ENCODE results near the gene CCT8. TPM values are rescaled to one million over a fixed set of nuclear protein-coding genes. Genes with fewer than 3 reads are reported as not detected.

CCT8 gene
- total and polyA plus RNA-seq, 10 donors, result 92.3 to 137 (median 111) TPM

- H3K4me1 ChIP-seq, result peaks cover 2 to 32% (median 18%) of the 10 kb centered on the region in 6 donors
- H3K27me3 ChIP-seq (replicated peaks in 1 of 7), result no peaks in the 10 kb centered on the region
- no peak overlapping the region for H3K4me3 ChIP-seq
- DNase-seq, result no peak
- H3K9me3 ChIP-seq, result no peaks in the 10 kb centered on the region
- intact Hi-C loops (cut with DNase I; ENCODE audit: low total_unique reads), result loop anchor here (10.0 kb wide), 1 partner anchor 210 kb away; the partner anchor contains the start of gene BACH1
- peaks cover 0 to 11% (median 1%) of the 10 kb centered on the region in 6 donors for H3K36me3 ChIP-seq
- no peak overlapping the region for H3K27ac ChIP-seq
- TF ChIP-seq POLR2AphosphoS5 (IDR thresholded peaks at IDR 0.05) (no peak), POLR2A (IDR thresholded peaks at IDR 0.05) (no peak)
- TF ChIP-seq, protein P1, sequence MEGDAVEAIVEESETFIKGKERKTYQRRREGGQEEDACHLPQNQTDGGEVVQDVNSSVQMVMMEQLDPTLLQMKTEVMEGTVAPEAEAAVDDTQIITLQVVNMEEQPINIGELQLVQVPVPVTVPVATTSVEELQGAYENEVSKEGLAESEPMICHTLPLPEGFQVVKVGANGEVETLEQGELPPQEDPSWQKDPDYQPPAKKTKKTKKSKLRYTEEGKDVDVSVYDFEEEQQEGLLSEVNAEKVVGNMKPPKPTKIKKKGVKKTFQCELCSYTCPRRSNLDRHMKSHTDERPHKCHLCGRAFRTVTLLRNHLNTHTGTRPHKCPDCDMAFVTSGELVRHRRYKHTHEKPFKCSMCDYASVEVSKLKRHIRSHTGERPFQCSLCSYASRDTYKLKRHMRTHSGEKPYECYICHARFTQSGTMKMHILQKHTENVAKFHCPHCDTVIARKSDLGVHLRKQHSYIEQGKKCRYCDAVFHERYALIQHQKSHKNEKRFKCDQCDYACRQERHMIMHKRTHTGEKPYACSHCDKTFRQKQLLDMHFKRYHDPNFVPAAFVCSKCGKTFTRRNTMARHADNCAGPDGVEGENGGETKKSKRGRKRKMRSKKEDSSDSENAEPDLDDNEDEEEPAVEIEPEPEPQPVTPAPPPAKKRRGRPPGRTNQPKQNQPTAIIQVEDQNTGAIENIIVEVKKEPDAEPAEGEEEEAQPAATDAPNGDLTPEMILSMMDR (IDR thresholded peaks at IDR 0.05 in 8 of 11, conservative IDR thresholded peaks at IDR 0.05 in 3 of 11), result no peak
- 81 to 88% (median 83%) methylated on average over 2 of the region's 2 CpGs for WGBS, 5 donors
Observed at GRCh38 chr21:29084372-29084771, 10.9 kb upstream of the CCT8 start.

DNA sequence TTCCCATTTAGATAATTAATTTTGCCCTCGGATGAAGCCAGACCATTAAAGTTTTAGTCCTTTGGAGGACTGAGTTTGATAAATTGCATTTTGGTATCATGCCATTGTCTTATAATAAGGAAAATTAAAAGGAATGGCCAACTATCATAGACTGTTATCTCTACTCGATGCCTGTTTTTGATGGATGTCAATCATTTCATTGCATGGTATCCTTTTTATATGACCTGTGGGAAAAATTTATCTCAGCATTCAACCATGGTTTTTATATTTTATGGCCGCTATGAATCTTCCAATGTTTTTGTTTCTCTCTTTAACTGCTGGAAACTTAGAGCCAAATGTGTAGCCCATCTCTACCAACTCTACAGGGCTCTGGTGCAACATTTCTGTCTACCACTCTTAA, 9.9 kb upstream of the CCT8 start:
- TF ChIP-seq, protein P1 (IDR thresholded peaks at IDR 0.05 in 8 of 11, conservative IDR thresholded peaks at IDR 0.05 in 3 of 11), result no peak
- TF ChIP-seq POLR2AphosphoS5 (IDR thresholded peaks at IDR 0.05) (no peak), POLR2A (IDR thresholded peaks at IDR 0.05) (no peak)
- intact Hi-C loops (cut with DNase I; ENCODE audit: low total_unique reads), result loop anchor here (10.0 kb wide), 1 partner anchor 211 kb away; the partner anchor contains the start of gene BACH1

DNA sequence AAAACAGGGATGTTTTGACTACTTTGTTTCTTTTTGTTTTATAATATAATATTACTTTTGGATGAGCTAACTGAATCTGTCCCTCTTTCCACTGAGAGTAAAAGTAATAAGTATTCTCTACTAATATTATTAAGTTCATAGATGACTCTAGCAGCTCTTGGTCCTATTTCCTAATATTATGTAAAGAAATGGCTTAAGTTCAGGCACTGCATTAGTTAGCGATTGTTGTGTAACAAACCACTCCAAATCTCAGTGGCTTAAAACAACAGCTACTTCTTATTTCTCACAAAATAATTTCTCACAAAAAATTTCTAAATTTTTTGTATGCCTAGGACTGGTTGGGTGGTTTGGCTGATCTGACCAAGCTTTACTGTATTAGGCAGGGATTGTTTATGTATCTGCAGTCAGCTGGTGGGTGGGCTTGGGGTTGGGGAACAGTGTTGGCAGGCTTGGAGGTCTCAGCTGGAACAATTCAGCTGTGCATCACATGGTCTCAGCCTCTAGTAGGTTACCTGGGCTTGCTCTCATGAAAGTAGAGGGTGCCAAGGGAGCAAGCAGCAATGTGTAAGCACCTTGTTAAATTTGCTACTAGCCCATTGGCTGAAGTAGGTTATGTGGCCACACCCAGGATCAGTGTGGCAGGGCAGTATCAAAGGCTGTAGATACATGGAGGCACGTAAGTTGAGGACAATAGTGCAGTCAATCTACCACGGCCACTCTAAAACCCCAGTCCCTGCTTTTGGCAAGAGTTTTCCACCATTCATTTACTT, 8.8 kb upstream of the CCT8 start:
- DNase-seq, result no peak
- H3K27me3 ChIP-seq (replicated peaks in 1 of 7), result no peaks in the 10 kb centered on the region
- intact Hi-C loops (cut with DNase I; ENCODE audit: low total_unique reads), result loop anchor here (10.0 kb wide), 1 partner anchor 213 kb away; the partner anchor contains the start of gene BACH1
- H3K36me3 ChIP-seq, result peaks cover 0 to 11% (median 0%) of the 10 kb centered on the region in 6 donors
- no peaks in the 10 kb centered on the region for H3K9me3 ChIP-seq
- H3K27ac ChIP-seq, result peak overlapping the region in 1 of 8 donors; percentile 28
- H3K4me3 ChIP-seq, result no peak overlapping the region
- WGBS, 5 donors, result 74 to 94% (median 85%) methylated on average over 3 of the region's 3 CpGs
- peaks cover 8 to 49% (median 34%) of the 10 kb centered on the region in 6 donors for H3K4me1 ChIP-seq
- no peak for TF ChIP-seq POLR2A (IDR thresholded peaks at IDR 0.05)
- TF ChIP-seq, protein P1 (IDR thresholded peaks at IDR 0.05 in 8 of 11, conservative IDR thresholded peaks at IDR 0.05 in 3 of 11), result no peak
- no peak for TF ChIP-seq POLR2AphosphoS5 (IDR thresholded peaks at IDR 0.05)

More for the DNA sequence above, 9.9 kb upstream of the CCT8 start:
- Histone ChIP-seq H3K36me3 (peaks cover 0 to 11% (median 1%) of the 10 kb centered on the region in 6 donors), H3K27me3 (replicated peaks in 1 of 7) (no peaks in the 10 kb centered on the region), H3K4me1 (peaks cover 8 to 40% (median 28%) of the 10 kb centered on the region in 6 donors), H3K4me3 (no peak overlapping the region), H3K9me3 (no peaks in the 10 kb centered on the region), H3K27ac (no peak overlapping the region)
- no peak for DNase-seq
- WGBS, 5 donors, result 89 to 96% (median 94%) methylated on average over 3 of the region's 3 CpGs

DNA sequence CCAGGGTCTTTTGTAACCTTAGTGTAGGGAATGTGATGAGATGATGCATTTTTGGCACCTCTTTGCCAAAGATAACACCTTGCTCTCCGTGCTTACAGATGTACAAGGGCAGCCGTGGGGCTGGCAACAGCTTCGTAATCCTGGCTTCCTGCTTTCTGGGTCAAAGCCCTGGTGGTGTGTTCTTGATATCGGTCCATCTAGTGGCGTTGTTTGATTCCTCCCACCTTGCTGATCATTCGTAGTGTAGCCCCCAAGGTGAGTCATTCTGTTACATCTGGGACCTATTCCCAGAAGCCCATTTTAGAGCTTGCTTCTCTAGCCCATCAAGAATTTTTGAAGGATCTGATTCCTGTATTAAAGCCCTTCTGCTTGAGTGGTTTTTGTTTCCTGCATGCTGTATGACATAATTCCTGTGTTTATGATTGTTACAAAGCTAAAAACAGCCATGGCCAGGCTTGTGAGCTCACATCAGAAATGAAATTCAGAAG, 7.0 kb upstream of the CCT8 start:
- H3K27ac ChIP-seq, result peak overlapping the region; percentile 59 to 94 (median 80)
- no peaks in the 10 kb centered on the region for H3K27me3 ChIP-seq (replicated peaks in 1 of 7)
- WGBS, 5 donors, result 24 to 42% (median 30%) methylated on average over 6 of the region's 6 CpGs
- H3K9me3 ChIP-seq, result no peaks in the 10 kb centered on the region
- intact Hi-C loops (cut with DNase I; ENCODE audit: low total_unique reads), result loop anchor here (10.0 kb wide), 1 partner anchor 214 kb away; the partner anchor contains the start of gene BACH1
- TF ChIP-seq POLR2A (IDR thresholded peaks at IDR 0.05), result no peak
- TF ChIP-seq, protein P1 (IDR thresholded peaks at IDR 0.05 in 8 of 11, conservative IDR thresholded peaks at IDR 0.05 in 3 of 11), result peak in 1 of 11 experiments; percentile 9
- peaks cover 8 to 56% (median 34%) of the 10 kb centered on the region in 6 donors for H3K4me1 ChIP-seq
- H3K36me3 ChIP-seq, result no peaks in the 10 kb centered on the region
- no peak overlapping the region for H3K4me3 ChIP-seq
- peak; percentile 76 for DNase-seq
